ENCODE data around the gene ZDHHC7.

Gene ZDHHC7

GRCh38 chr16:84989749-84990620, 21.4 kb downstream of the ZDHHC7 start:
- DNase-seq, result no peak

GRCh38 chr16:84988328-84989080, 22.8 kb downstream of the ZDHHC7 start:
- DNase-seq, result no peak

- DNase-seq, result no peak
Observed at GRCh38 chr16:84986879-84987278, 24.5 kb downstream of the ZDHHC7 start.

GRCh38 chr16:84986102-84986501, 25.2 kb downstream of the ZDHHC7 start:
- no peak for DNase-seq

- DNase-seq, result no peak
Observed at GRCh38 chr16:84985079-84986065, 26.0 kb downstream of the ZDHHC7 start.

GRCh38 chr16:84982434-84982833, 28.9 kb downstream of the ZDHHC7 start:
- no peak for DNase-seq

- DNase-seq, result no peak
Observed at GRCh38 chr16:84979516-84979915, 31.8 kb downstream of the ZDHHC7 start.

- no peak for DNase-seq
Observed at GRCh38 chr16:84976644-84977400, 34.5 kb downstream of the ZDHHC7 start.

- DNase-seq, result no peak
Observed at GRCh38 chr16:84975522-84975921, 35.8 kb downstream of the ZDHHC7 start.

- DNase-seq, result no peak
Observed at GRCh38 chr16:84975066-84975465, 36.3 kb downstream of the ZDHHC7 start.

- DNase-seq, result no peak
Observed at GRCh38 chr16:84973776-84974523, 37.4 kb downstream of the ZDHHC7 start.

- no peak for DNase-seq
Observed at GRCh38 chr16:84973236-84973635, 38.1 kb downstream of the ZDHHC7 start.

- DNase-seq, result peak; percentile 69
Observed at GRCh38 chr16:84970447-84971127, 40.7 kb downstream of the ZDHHC7 start.

GRCh38 chr16:84967828-84968227, 43.5 kb downstream of the ZDHHC7 start:
- no peak for DNase-seq

- no peak for DNase-seq
Observed at GRCh38 chr16:84965428-84966415, 45.6 kb downstream of the ZDHHC7 start.

- DNase-seq, result no peak
Observed at GRCh38 chr16:84964386-84965128, 46.8 kb downstream of the ZDHHC7 start.

- no peak for DNase-seq
Observed at GRCh38 chr16:84963066-84963465, 48.3 kb downstream of the ZDHHC7 start.

GRCh38 chr16:84960942-84961341, 50.4 kb downstream of the ZDHHC7 start:
- no peak for DNase-seq

All from COR-L47 (cell line).